Endothelial cell of umbilical vein (primary cell): Measurements from ENCODE around the gene AP2A2. TPM values are rescaled to one million over a fixed set of nuclear protein-coding genes. Genes with fewer than 3 reads are reported as not detected.

Experiments
- BruUV-seq: library from RNA; stranded (reverse); fragments of 400-500 nt; replicated peaks from 2 replicates; lab custom pipeline; 2021; lab: Mats Ljungman, UMichigan
- CTCF ChIA-PET: fragments of 300-600, 350-600 bp; sonication (Branson Sonifier 250); formaldehyde crosslinking; loops from one replicate; lab custom pipeline; 2021; ENCODE audit warnings: antibody characterized with exemption, inconsistent platforms; lab: Charles Lee
- POLR2A ChIA-PET: fragments of 300-600, 350-600 bp; sonication (Branson Sonifier 250); formaldehyde crosslinking; loops from one replicate; lab custom pipeline; 2021; ENCODE audit warnings: antibody characterized with exemption, inconsistent platforms; lab: Charles Lee
- DNase-seq: peaks from one replicate; pipeline ENCODE4 v3.0.0-alpha.2; 2011; ENCODE audit warnings: low read depth, low spot score
- FAIRE-seq: peaks from 2 replicates; lab custom pipeline; 2011; peaks lifted over from hg19 to GRCh38; lab: Jason Lieb, UNC
- H2AFZ ChIP-seq: 2 replicates; pipeline ENCODE4 v1.6.0; 2012; ENCODE audit warnings: low read depth, low read length, control low read depth, inconsistent platforms
- H3K27ac ChIP-seq: 2 replicates; pipeline ENCODE4 v1.5.1; 2011; ENCODE audit warnings: low read depth, mild to moderate bottlenecking, control low read depth, low read length, moderate library complexity; ENCODE audit not compliant: insufficient read depth
- H3K27me3 ChIP-seq, 2 experiments: 2 replicates each; pipeline versions ENCODE4 v1.6.0 to v1.6.1; 2011; ENCODE audit warnings: low read length in 2 of 2, mixed read lengths in 1 of 2; ENCODE audit not compliant: control insufficient read depth in 2 of 2, insufficient read depth in 2 of 2
- H3K36me3 ChIP-seq, 2 experiments: 2 replicates in 1 of 2; 3 replicates in 1 of 2; pipeline ENCODE4 v1.5.1; 2011; ENCODE audit warnings: low read length in 2 of 2, mild to moderate bottlenecking in 1 of 2, moderate library complexity in 1 of 2; ENCODE audit not compliant: control insufficient read depth in 2 of 2, insufficient read depth in 2 of 2; ENCODE audit errors: extremely low read depth in 1 of 2
- H3K4me1 ChIP-seq: 3 replicates; pipeline ENCODE4 v1.5.1; 2011; ENCODE audit warnings: mild to moderate bottlenecking, low read length; ENCODE audit not compliant: control insufficient read depth, insufficient read depth; ENCODE audit errors: extremely low read depth
- H3K4me2 ChIP-seq: 2 replicates; pipeline ENCODE4 v1.6.1; 2011; ENCODE audit warnings: low read length, control low read depth, mixed read lengths; ENCODE audit not compliant: insufficient read depth
- H3K4me3 ChIP-seq, 3 experiments: fragments of 200-600 bp in 1 of 3; sonication (generic), shearing (Covaris generic) in 1 of 3; replicated peaks in 1 of 3; 2 replicates each; pipeline ENCODE4 v1.5.1; 2011 to 2016; ENCODE audit warnings: control low read depth in 3 of 3, low read length in 3 of 3, mild to moderate bottlenecking in 2 of 3, inconsistent platforms in 1 of 3, low read depth in 1 of 3, moderate library complexity in 1 of 3; ENCODE audit not compliant: insufficient read depth in 1 of 3
- H3K79me2 ChIP-seq: 2 replicates; pipeline ENCODE4 v1.6.0; 2012; ENCODE audit warnings: low read length, inconsistent platforms; ENCODE audit not compliant: control insufficient read depth, insufficient read depth
- H3K9ac ChIP-seq: replicated peaks from 2 replicates; pipeline ENCODE3; 2011; ENCODE audit warnings: low read length, control low read depth; ENCODE audit not compliant: insufficient read depth; ENCODE audit errors: extremely low read depth
- H3K9me1 ChIP-seq: replicated peaks from 3 replicates; pipeline ENCODE4 v1.6.0; 2011; ENCODE audit warnings: mild to moderate bottlenecking, low read length; ENCODE audit not compliant: control insufficient read depth, insufficient read depth; ENCODE audit errors: extremely low read depth
- H3K9me3 ChIP-seq: replicated peaks from 2 replicates; pipeline ENCODE4 v1.5.1; 2012; ENCODE audit warnings: low read length, inconsistent platforms; ENCODE audit not compliant: control insufficient read depth, insufficient read depth
- H4K20me1 ChIP-seq: replicated peaks from 2 replicates; pipeline ENCODE3; 2011; ENCODE audit warnings: mild to moderate bottlenecking, low read length; ENCODE audit not compliant: control insufficient read depth, insufficient read depth; ENCODE audit errors: extremely low read depth
- CTCF ChIP-seq, 2 donors: IDR thresholded peaks; 1 replicate in 1 of 2; 2 replicates in 1 of 2; pipeline ENCODE4 v1.5.1; 2011; ENCODE audit warnings: low read length in 2 of 2, mild to moderate bottlenecking in 2 of 2, moderate library complexity in 2 of 2, control low read depth in 1 of 2, inconsistent platforms in 1 of 2, low read depth in 1 of 2; ENCODE audit not compliant: insufficient read depth in 1 of 2; ENCODE audit errors: extremely low read depth in 1 of 2
- GATA2 ChIP-seq: IDR thresholded peaks from 2 replicates; pipeline ENCODE4 v1.7.0; 2011; ENCODE audit warnings: low read depth, mild to moderate bottlenecking, moderate library complexity, mixed read lengths, low read length; ENCODE audit not compliant: insufficient read length, insufficient read depth
- JUN ChIP-seq: IDR thresholded peaks from 2 replicates; pipeline ENCODE4 v1.6.1; 2011; ENCODE audit warnings: borderline replicate concordance, low read depth; ENCODE audit not compliant: insufficient read length, insufficient read depth
- MAX ChIP-seq: IDR thresholded peaks from 2 replicates; pipeline ENCODE4 v1.6.1; 2011; ENCODE audit not compliant: insufficient read depth, insufficient read length
- POLR2A ChIP-seq: IDR thresholded peaks from 2 replicates; pipeline ENCODE4 v1.6.1; 2012; ENCODE audit warnings: low read depth, mild to moderate bottlenecking, control low read depth, low read length
- dilution Hi-C: fragments of 300-500 bp; cut with MboI; formaldehyde crosslinking; loops from one replicate; pipeline ENCODE4 v1.15.0; 2019; ENCODE audit warnings: low sequenced_read_pairs; ENCODE audit not compliant: extremely low pct_ligation_motif_present
- intact Hi-C: fragments of 100-400 bp; cut with micrococcal nuclease; formaldehyde crosslinking; loops from one replicate; pipeline ENCODE4 v1.10.0; 2022
- polyA plus RNA-seq, 4 experiments: library from polyadenylated mRNA; depleted of rRNA in 3 of 4; stranded (reverse) in 3 of 4; unstranded in 1 of 4; fragments of >200 nt; gene quantifications; 2 replicates each; pipeline versions ENCODE4 v1.2.1 to v1.2.3, GENCODE V29; 2011 to 2012; ENCODE audit warnings: missing spikeins in 1 of 4
- total RNA-seq: library from RNA; stranded (reverse); gene quantifications from 2 replicates; pipeline ENCODE4 v1.2.3, GENCODE V29; 2021

The AP2A2 gene
- total and polyA plus RNA-seq, 2 donors (not counting 3 experiments of a cell fraction or from before 2014, with no cell fraction given): 89.5 to 92.6 TPM

GRCh38 chr11:986952-987305, 61.3 kb downstream of the AP2A2 start:
- no peak overlapping the region for H3K27ac ChIP-seq
- peaks cover 14 to 55% of the 10 kb centered on the region in 2 experiments for H3K36me3 ChIP-seq
- TF ChIP-seq CTCF (IDR thresholded peaks at IDR 0.05; ENCODE audit: extremely low read depth in 1 of 2, insufficient read depth in 1 of 2, low read depth in 1 of 2, low read length in 2 of 2): no peak
- no peak overlapping the region for H2AFZ ChIP-seq
- H3K9me1 ChIP-seq: no peaks in the 10 kb centered on the region
- DNase-seq (no peak), FAIRE-seq (no peak)
- no peak overlapping the region for H3K4me3 ChIP-seq
- no peaks in the 10 kb centered on the region for H3K4me1 ChIP-seq
- no peak overlapping the region for H3K9ac ChIP-seq
- no peak overlapping the region for H3K4me2 ChIP-seq
- BruUV-seq: no TSS peak
- CTCF ChIA-PET: no interaction called here
- no peaks in the 10 kb centered on the region for H3K27me3 ChIP-seq
- no peaks in the 10 kb centered on the region for H4K20me1 ChIP-seq
- intact Hi-C loops: no loop called here
- H3K79me2 ChIP-seq: peaks cover 2% of the 10 kb centered on the region
- POLR2A ChIA-PET: interaction anchor here (0.7 kb wide), 1 partner anchor 17 kb away, joined by 4 read pairs; no protein-coding TSS in a partner anchor
- dilution Hi-C loops: no loop called here
- no peaks in the 10 kb centered on the region for H3K9me3 ChIP-seq

GRCh38 chr11:987671-988070, 62.0 kb downstream of the AP2A2 start:
- no peak overlapping the region for H2AFZ ChIP-seq
- dilution Hi-C loops (no loop called here), intact Hi-C loops (no loop called here)
- no peaks in the 10 kb centered on the region for H3K4me1 ChIP-seq
- H3K9ac ChIP-seq: no peak overlapping the region
- no peak overlapping the region for H3K4me2 ChIP-seq
- DNase-seq: no peak
- BruUV-seq: no TSS peak
- H3K36me3 ChIP-seq: peaks cover 14 to 60% of the 10 kb centered on the region in 2 experiments
- POLR2A ChIA-PET: interaction anchor here (0.7 kb wide), 1 partner anchor 16 kb away, joined by 4 read pairs; no protein-coding TSS in a partner anchor
- peaks cover 2% of the 10 kb centered on the region for H3K79me2 ChIP-seq
- no peak overlapping the region for H3K4me3 ChIP-seq
- no peaks in the 10 kb centered on the region for H4K20me1 ChIP-seq
- no peaks in the 10 kb centered on the region for H3K27me3 ChIP-seq
- FAIRE-seq: no peak
- H3K9me1 ChIP-seq: no peaks in the 10 kb centered on the region
- CTCF ChIA-PET: no interaction called here
- H3K27ac ChIP-seq: no peak overlapping the region
- TF ChIP-seq MAX (no peak), GATA2 (no peak), POLR2A (no peak), JUN (no peak)
- no peaks in the 10 kb centered on the region for H3K9me3 ChIP-seq
